CD8-positive, alpha-beta memory T cell (primary cell): ENCODE results near the gene GOLT1B. TPM values are rescaled to one million over a fixed set of nuclear protein-coding genes. Genes with fewer than 3 reads are reported as not detected.

Experiments
- polyA plus RNA-seq: library from polyadenylated mRNA; unstranded; fragments of 300-500 nt; fragmentation: Illumina TruSeq; gene quantifications from one replicate; pipeline ENCODE4 v1.2.3, GENCODE V29; 2021
- total RNA-seq, 2 experiments: library from RNA; stranded (reverse); gene quantifications; one replicate each; pipeline ENCODE4 v1.2.3, GENCODE V29; 2021

The GOLT1B gene
- total and polyA plus RNA-seq, 3 experiments from 2014 or later = 25.8 to 52.3 (median 48.1) TPM

Other genes with a start within 250 kb of the GOLT1B start
- gene SLCO1A2, start 166.9 kb upstream of the GOLT1B start, total RNA-seq = under 1 TPM in 1 of 2 experiments, not detected in 1; 0.07 TPM
- gene SLCO1A2, start 166.9 kb upstream of the GOLT1B start, polyA plus RNA-seq = not detected
- not detected for gene IAPP, start 128.9 kb upstream of the GOLT1B start, total RNA-seq
- gene IAPP, start 128.9 kb upstream of the GOLT1B start, polyA plus RNA-seq = not detected
- 10 to 100 TPM; 26.6 to 29.3 TPM for gene PYROXD1, start 64.1 kb upstream of the GOLT1B start, total RNA-seq
- gene PYROXD1, start 64.1 kb upstream of the GOLT1B start, polyA plus RNA-seq = 25.0 TPM
- gene RECQL, start 154 bp upstream of the GOLT1B start, total RNA-seq = 100 to 1,000 TPM in 1 of 2 experiments, 10 to 100 TPM in 1; 95.1 to 101 TPM
- 87.3 TPM for gene RECQL, start 154 bp upstream of the GOLT1B start, polyA plus RNA-seq
- under 1 TPM; 0.28 to 0.64 TPM for gene SPX, start 24.5 kb downstream of the GOLT1B start, total RNA-seq
- gene SPX, start 24.5 kb downstream of the GOLT1B start, polyA plus RNA-seq = not detected
- not detected for gene GYS2, start 103.1 kb downstream of the GOLT1B start, total RNA-seq
- gene GYS2, start 103.1 kb downstream of the GOLT1B start, polyA plus RNA-seq = not detected
- 1,000 to 10,000 TPM; 1,700 to 1,721 TPM for gene LDHB, start 156.1 kb downstream of the GOLT1B start, total RNA-seq
- 1,224 TPM for gene LDHB, start 156.1 kb downstream of the GOLT1B start, polyA plus RNA-seq